GM18498 (cell line): ENCODE measurements around the gene AATF.

Experiments used
- ATAC-seq: cut with Tn5 transposase; IDR thresholded peaks from one replicate; pipeline ENCODE4 v1.9.1; 2021; ENCODE audit warnings: mild to moderate bottlenecking, moderate library complexity; ENCODE audit not compliant: unreplicated experiment

The AATF gene

GRCh38 chr17:36940313-36941264, 8.2 kb upstream of the AATF start:
- ATAC-seq = no peak

GRCh38 chr17:36941265-36942010, 7.3 kb upstream of the AATF start:
- no peak for ATAC-seq

GRCh38 chr17:36942019-36942599, 6.6 kb upstream of the AATF start:
- ATAC-seq = no peak

GRCh38 chr17:36942631-36943125, 6.1 kb upstream of the AATF start:
- no peak for ATAC-seq

- ATAC-seq = no peak
These were observed 5.2 kb upstream of the AATF start for GRCh38 chr17:36943250-36944191.

- ATAC-seq = no peak
These were observed 4.2 kb upstream of the AATF start for GRCh38 chr17:36944553-36944952.

- no peak for ATAC-seq
These were observed 3.6 kb upstream of the AATF start for GRCh38 chr17:36945140-36945539.

- ATAC-seq = no peak
These were observed 2.6 kb upstream of the AATF start for GRCh38 chr17:36945959-36946725.

- no peak for ATAC-seq
These were observed 2.0 kb upstream of the AATF start for GRCh38 chr17:36946726-36947091.

GRCh38 chr17:36947922-36948716, 635 bp upstream of the AATF start:
- ATAC-seq = peak; percentile 3

GRCh38 chr17:36949461-36949927, 740 bp downstream of the AATF start:
- ATAC-seq = no peak

GRCh38 chr17:36950027-36950426, 1.3 kb downstream of the AATF start:
- no peak for ATAC-seq

GRCh38 chr17:36951084-36951789, 2.5 kb downstream of the AATF start:
- no peak for ATAC-seq

- no peak for ATAC-seq
These were observed 22.8 kb downstream of the AATF start for GRCh38 chr17:36971508-36971907.

GRCh38 chr17:36972186-36972700, 23.5 kb downstream of the AATF start:
- no peak for ATAC-seq

- ATAC-seq = no peak
These were observed 24.2 kb downstream of the AATF start for GRCh38 chr17:36972905-36973304.

- ATAC-seq = no peak
These were observed 27.3 kb downstream of the AATF start for GRCh38 chr17:36975922-36976515.
